HEK293 (cell line): ENCODE data around the gene STARD5.

Experiments used
- CTCF ChIA-PET: fragments of 350-600 bp; formaldehyde crosslinking; extraction: SDS; loops from one replicate; lab custom pipeline; 2021; ENCODE audit warnings: antibody characterized with exemption; lab: Yijun Ruan, JAX
- POLR2A ChIA-PET: fragments of 300-600 bp; formaldehyde crosslinking; extraction: SDS; loops from one replicate; lab custom pipeline; 2020; ENCODE audit warnings: antibody characterized with exemption, inconsistent platforms; lab: Yijun Ruan, JAX
- H3K27ac ChIP-seq: fragments of 200-500 bp; sonication (Bioruptor generic); 2 replicates; pipeline ENCODE4 v1.5.1; 2014; ENCODE audit warnings: low read depth, low read length, control low read depth, inconsistent platforms; ENCODE audit errors: extremely low read depth
- H3K36me3 ChIP-seq, 2 experiments: fragments of 200-500 bp in 1 of 2; sonication (Bioruptor generic) in 1 of 2; 1 replicate in 1 of 2; 2 replicates in 1 of 2; pipeline ENCODE4 v1.5.1; 2014 to 2017; ENCODE audit warnings: inconsistent platforms in 2 of 2, low read length in 2 of 2; ENCODE audit not compliant: control insufficient read depth in 2 of 2, insufficient read depth in 1 of 2
- H3K4me1 ChIP-seq: fragments of 200-500 bp; sonication (Bioruptor generic); 2 replicates; pipeline ENCODE4 v1.5.1; 2014; ENCODE audit warnings: mild to moderate bottlenecking, low read length, inconsistent platforms; ENCODE audit not compliant: control insufficient read depth, insufficient read depth
- H3K4me3 ChIP-seq: 2 replicates; pipeline ENCODE4 v1.5.1; 2011; ENCODE audit warnings: low read depth, mild to moderate bottlenecking, control low read depth, low read length, moderate library complexity
- H3K9me3 ChIP-seq: fragments of 200-500 bp; sonication (Bioruptor generic); 2 replicates; pipeline ENCODE4 v1.5.1; 2014; ENCODE audit warnings: low read depth, low read length, inconsistent platforms; ENCODE audit not compliant: control insufficient read depth, insufficient read depth
- PRDM6 ChIP-seq: fragments of 450-650 bp; formaldehyde crosslinking; IDR thresholded peaks from 2 replicates; pipeline ENCODE4 v1.5.1; 2017; ENCODE audit warnings: missing biosample characterization, missing genetic modification characterization
- SP7 ChIP-seq: fragments of 450-650 bp; formaldehyde crosslinking; IDR thresholded peaks from 2 replicates; pipeline ENCODE4 v1.5.1; 2016; ENCODE audit warnings: missing biosample characterization, missing genetic modification characterization
- YY2 ChIP-seq: fragments of 450-650 bp; formaldehyde crosslinking; IDR thresholded peaks from 2 replicates; pipeline ENCODE4 v1.5.1; 2016; ENCODE audit warnings: missing biosample characterization, missing genetic modification characterization
- ZEB2 ChIP-seq: fragments of 450-650 bp; formaldehyde crosslinking; IDR thresholded peaks from 2 replicates; pipeline ENCODE4 v1.5.1; 2016; ENCODE audit warnings: missing biosample characterization, missing genetic modification characterization
- ZNF280C ChIP-seq: fragments of 450-650 bp; formaldehyde crosslinking; IDR thresholded peaks from 2 replicates; pipeline ENCODE4 v1.5.1; 2016; ENCODE audit warnings: missing biosample characterization, missing genetic modification characterization
- ZNF350 ChIP-seq: fragments of 450-650 bp; formaldehyde crosslinking; IDR thresholded peaks from 2 replicates; pipeline ENCODE4 v1.5.0; 2017; ENCODE audit warnings: missing biosample characterization, mild to moderate bottlenecking, missing genetic modification characterization
- ZNF76 ChIP-seq: fragments of 450-650 bp; formaldehyde crosslinking; IDR thresholded peaks from 2 replicates; pipeline ENCODE4; 2016; ENCODE audit warnings: low read depth, missing biosample characterization, missing genetic modification characterization, borderline replicate concordance
- TF ChIP-seq, protein P1 (sequence below): fragments of 450-650 bp; formaldehyde crosslinking; IDR thresholded peaks from 2 replicates; pipeline ENCODE4 v1.5.0; 2017; ENCODE audit warnings: missing biosample characterization, missing genetic modification characterization, borderline replicate concordance
- TF ChIP-seq, protein P2 (sequence below): fragments of 450-650 bp; formaldehyde crosslinking; IDR thresholded peaks from 2 replicates; pipeline ENCODE4; 2016; ENCODE audit warnings: missing biosample characterization, missing genetic modification characterization

The STARD5 gene

DNA sequence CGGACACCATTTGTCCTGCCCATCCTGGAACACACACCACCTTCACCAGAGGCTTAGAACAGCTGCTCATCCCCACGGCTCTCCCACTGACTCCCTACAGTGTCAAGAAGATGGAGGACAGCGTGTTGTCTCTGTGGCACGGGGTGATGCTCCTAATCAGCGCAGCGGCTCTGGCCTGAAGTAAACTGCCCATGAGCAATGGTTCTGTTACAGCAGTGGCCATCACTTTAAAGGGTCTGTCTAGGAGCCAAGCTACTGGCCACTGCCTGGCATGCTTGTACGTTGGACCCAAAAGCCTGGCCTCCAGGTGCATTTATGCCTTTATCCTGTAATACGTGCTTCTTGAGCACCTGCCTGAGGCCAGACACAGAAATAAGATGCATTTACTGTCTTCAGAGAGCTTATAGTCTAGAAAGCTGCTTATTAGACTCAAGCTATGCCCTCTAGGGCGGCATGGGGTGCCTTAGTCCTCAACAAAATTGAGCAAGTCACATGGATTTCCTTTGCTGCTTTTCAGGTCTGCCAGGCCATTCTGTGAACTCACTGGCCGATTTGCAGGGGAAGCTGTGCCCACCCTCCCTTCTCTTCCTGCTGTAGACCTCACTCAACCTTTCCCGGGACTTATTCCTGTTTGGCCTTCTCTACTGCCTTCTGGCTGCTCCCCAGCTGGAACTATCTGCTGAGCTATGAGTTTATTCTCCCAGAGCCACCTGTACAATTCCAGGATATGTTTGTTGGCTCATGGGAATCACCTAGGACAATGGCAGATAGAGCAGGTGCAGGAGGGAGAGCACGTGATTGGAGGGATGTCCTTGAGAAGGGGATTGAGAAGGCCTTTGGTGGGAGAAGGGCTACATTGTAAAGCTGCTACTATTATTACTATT, 51.9 kb downstream of the STARD5 start (continued):
- no peak for TF ChIP-seq ZNF280C (tag by site-specific recombination)
- no peak for TF ChIP-seq YY2 (tag by site-specific recombination)
- TF ChIP-seq, protein P1, sequence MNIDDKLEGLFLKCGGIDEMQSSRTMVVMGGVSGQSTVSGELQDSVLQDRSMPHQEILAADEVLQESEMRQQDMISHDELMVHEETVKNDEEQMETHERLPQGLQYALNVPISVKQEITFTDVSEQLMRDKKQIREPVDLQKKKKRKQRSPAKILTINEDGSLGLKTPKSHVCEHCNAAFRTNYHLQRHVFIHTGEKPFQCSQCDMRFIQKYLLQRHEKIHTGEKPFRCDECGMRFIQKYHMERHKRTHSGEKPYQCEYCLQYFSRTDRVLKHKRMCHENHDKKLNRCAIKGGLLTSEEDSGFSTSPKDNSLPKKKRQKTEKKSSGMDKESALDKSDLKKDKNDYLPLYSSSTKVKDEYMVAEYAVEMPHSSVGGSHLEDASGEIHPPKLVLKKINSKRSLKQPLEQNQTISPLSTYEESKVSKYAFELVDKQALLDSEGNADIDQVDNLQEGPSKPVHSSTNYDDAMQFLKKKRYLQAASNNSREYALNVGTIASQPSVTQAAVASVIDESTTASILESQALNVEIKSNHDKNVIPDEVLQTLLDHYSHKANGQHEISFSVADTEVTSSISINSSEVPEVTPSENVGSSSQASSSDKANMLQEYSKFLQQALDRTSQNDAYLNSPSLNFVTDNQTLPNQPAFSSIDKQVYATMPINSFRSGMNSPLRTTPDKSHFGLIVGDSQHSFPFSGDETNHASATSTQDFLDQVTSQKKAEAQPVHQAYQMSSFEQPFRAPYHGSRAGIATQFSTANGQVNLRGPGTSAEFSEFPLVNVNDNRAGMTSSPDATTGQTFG: no peak
- no peak for TF ChIP-seq ZNF350 (tag by site-specific recombination)

DNA sequence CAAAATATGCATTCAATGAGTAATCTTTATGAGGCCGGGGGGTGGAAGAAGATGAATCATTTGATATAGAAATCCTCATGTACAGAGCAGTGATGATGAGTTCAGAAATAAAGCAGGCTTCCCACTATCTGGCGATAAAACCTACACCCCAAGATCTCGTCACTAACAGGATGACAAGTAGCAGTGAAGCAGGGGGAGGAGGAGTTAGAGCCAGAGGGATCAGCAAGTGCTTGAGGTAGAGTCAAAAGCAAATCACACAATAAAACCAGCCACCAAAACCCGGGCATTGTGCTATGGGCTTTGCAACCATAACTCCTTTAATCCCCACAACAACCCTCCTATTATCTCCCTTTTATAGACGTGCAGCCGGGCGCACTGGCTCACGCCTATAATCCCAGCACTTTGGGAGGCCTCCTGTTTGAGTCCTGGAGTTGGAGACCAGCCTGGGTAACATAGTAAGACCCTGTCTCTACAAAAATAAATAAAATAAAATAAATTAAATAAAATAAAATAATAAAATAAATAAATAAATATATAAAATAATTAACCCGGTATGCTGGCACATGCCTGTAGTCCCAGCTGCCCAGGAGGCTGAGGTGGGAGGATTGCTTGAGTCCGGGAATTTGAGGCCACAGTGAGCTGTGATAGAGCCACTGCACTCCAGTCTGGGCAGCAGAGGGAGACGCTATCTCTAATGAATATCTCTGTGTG, 53.0 kb downstream of the STARD5 start:
- H3K9me3 ChIP-seq: no peaks in the 10 kb centered on the region
- no peaks in the 10 kb centered on the region for H3K4me1 ChIP-seq
- POLR2A ChIA-PET: no interaction called here
- H3K36me3 ChIP-seq: no peaks in the 10 kb centered on the region
- no peak overlapping the region for H3K4me3 ChIP-seq
- no peak overlapping the region for H3K27ac ChIP-seq
- TF ChIP-seq ZNF76 (tag by site-specific recombination) (no peak), SP7 (tag by site-specific recombination) (0 out of 2 replicates have a peak, but pooled peaks have one; percentile 30)
- CTCF ChIA-PET: interaction anchor here (0.6 to 13.7 kb wide), 7 partner anchors 56 to 905 kb away, joined by 3 to 530 read pairs (median 11); no protein-coding TSS in a partner anchor

DNA sequence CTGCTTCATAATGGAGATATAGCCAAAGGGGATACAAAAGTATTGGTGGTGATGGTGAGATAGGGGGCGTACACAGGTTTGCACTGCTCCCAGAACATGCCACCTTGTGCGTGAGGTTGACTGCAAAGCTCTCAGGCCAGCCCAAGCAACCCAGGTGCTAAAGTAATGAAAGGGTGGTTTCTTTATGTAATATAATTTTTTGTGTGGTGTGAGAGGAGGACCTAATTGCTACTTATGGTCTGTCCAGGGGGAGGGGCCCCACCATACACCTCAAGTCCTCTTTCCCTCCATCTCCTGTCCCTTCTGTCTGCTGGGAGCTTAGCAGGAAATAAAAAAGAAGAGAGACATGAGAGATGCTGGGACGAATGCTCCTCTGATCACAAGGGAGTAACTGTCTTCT, 53.8 kb downstream of the STARD5 start:
- POLR2A ChIA-PET: no interaction called here
- TF ChIP-seq PRDM6: no peak
- TF ChIP-seq, protein P2, sequence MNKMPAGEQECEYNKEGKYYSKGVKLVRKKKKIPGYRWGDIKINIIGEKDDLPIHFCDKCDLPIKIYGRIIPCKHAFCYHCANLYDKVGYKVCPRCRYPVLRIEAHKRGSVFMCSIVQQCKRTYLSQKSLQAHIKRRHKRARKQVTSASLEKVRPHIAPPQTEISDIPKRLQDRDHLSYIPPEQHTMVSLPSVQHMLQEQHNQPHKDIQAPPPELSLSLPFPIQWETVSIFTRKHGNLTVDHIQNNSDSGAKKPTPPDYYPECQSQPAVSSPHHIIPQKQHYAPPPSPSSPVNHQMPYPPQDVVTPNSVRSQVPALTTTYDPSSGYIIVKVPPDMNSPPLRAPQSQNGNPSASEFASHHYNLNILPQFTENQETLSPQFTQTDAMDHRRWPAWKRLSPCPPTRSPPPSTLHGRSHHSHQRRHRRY: no peak
- no peak for TF ChIP-seq ZEB2
- Histone ChIP-seq H3K9me3 (no peaks in the 10 kb centered on the region), H3K4me1 (no peaks in the 10 kb centered on the region), H3K27ac (no peak overlapping the region), H3K4me3 (no peak overlapping the region), H3K36me3 (no peaks in the 10 kb centered on the region)
- CTCF ChIA-PET: interaction anchor here (0.6 to 13.7 kb wide), 5 partner anchors 116 to 906 kb away, joined by 3 to 530 read pairs (median 162); no protein-coding TSS in a partner anchor
